H1 (cell line): ENCODE results near the gene THUMPD3. TPM values are rescaled to one million over a fixed set of nuclear protein-coding genes. Genes with fewer than 3 reads are reported as not detected.
A peak's percentile ranks its signal among the peaks of the same experiment; 100 is the strongest.

Experiments
- ASH2L ChIP-seq: fragments of 200-600, 300-600 bp; sonication (generic); IDR thresholded peaks from one replicate; pipeline ENCODE4 v1.7.1; 2017; ENCODE audit warnings: low read length
- ATF2 ChIP-seq: IDR thresholded peaks from 2 replicates; pipeline ENCODE4 v1.6.1; 2012; ENCODE audit warnings: low read length, inconsistent platforms
- BACH1 ChIP-seq: IDR thresholded peaks from 2 replicates; pipeline ENCODE4 v1.6.1; 2012; ENCODE audit warnings: low read length, improper control_type of control experiment
- CHD1 ChIP-seq: IDR thresholded peaks from 2 replicates; pipeline ENCODE4 v1.6.1; 2012; ENCODE audit warnings: low read depth, low read length, improper control_type of control experiment
- CHD2 ChIP-seq: IDR thresholded peaks from 2 replicates; pipeline ENCODE4 v1.6.1; 2012; ENCODE audit warnings: low read length, improper control_type of control experiment
- EGR1 ChIP-seq: IDR thresholded peaks from 2 replicates; pipeline ENCODE4 v1.6.1; 2011; ENCODE audit warnings: low read depth, low read length, borderline replicate concordance
- EP300 ChIP-seq, 2 experiments: IDR thresholded peaks; 1 replicate in 1 of 2; 2 replicates in 1 of 2; pipeline ENCODE4 v1.6.1; 2011 to 2012; ENCODE audit warnings: low read depth in 2 of 2, low read length in 2 of 2, mild to moderate bottlenecking in 2 of 2, borderline replicate concordance in 1 of 2, inconsistent platforms in 1 of 2, moderate library complexity in 1 of 2
- GTF2F1 ChIP-seq: IDR thresholded peaks from 2 replicates; pipeline ENCODE4 v1.6.1; 2012; ENCODE audit warnings: low read depth, low read length, improper control_type of control experiment, borderline replicate concordance
- HDAC2 ChIP-seq, 2 experiments: fragments of 300-600 bp in 1 of 2; sonication (generic) in 1 of 2; IDR thresholded peaks; 2 replicates each; pipeline ENCODE4 v1.6.1; 2011 to 2012; ENCODE audit warnings: low read depth in 2 of 2, low read length in 2 of 2, mild to moderate bottlenecking in 2 of 2, moderate library complexity in 2 of 2, borderline replicate concordance in 1 of 2, inconsistent platforms in 1 of 2
- KDM1A ChIP-seq: fragments of 200-600, 300-600 bp; sonication (generic); IDR thresholded peaks from 2 replicates; pipeline ENCODE4 v1.7.1; 2016; ENCODE audit warnings: mild to moderate bottlenecking, low read length, borderline replicate concordance
- MAX ChIP-seq: IDR thresholded peaks from 2 replicates; pipeline ENCODE4 v1.6.1; 2012; ENCODE audit warnings: inconsistent platforms
- NANOG ChIP-seq: IDR thresholded peaks from 2 replicates; pipeline ENCODE4 v1.6.1; 2011; ENCODE audit warnings: low read length, low read depth, mild to moderate bottlenecking, inconsistent platforms; ENCODE audit not compliant: insufficient read depth, poor library complexity, severe bottlenecking
- POLR2A ChIP-seq, 2 experiments: IDR thresholded peaks; 1 replicate in 1 of 2; 2 replicates in 1 of 2; pipeline ENCODE4 v1.6.1; 2011; ENCODE audit warnings: low read depth in 2 of 2, low read length in 2 of 2, mild to moderate bottlenecking in 2 of 2; ENCODE audit errors: control extremely low read depth in 1 of 2
- RAD21 ChIP-seq, 2 experiments: IDR thresholded peaks in 1 of 2; conservative IDR thresholded peaks in 1 of 2; 2 replicates each; pipeline ENCODE4 v1.6.1; 2011; ENCODE audit warnings: low read depth in 2 of 2, low read length in 2 of 2, improper control_type of control experiment in 1 of 2, inconsistent platforms in 1 of 2, mild to moderate bottlenecking in 1 of 2, moderate library complexity in 1 of 2
- RBBP5 ChIP-seq: IDR thresholded peaks from 2 replicates; pipeline ENCODE4 v1.7.1; 2012; ENCODE audit warnings: low read depth, mild to moderate bottlenecking, inconsistent platforms, low read length, moderate library complexity, borderline replicate concordance
- SIN3A ChIP-seq, 2 experiments: IDR thresholded peaks in 1 of 2; conservative IDR thresholded peaks in 1 of 2; 2 replicates each; pipeline ENCODE4 v1.6.1; 2011 to 2012; ENCODE audit warnings: low read length in 2 of 2, improper control_type of control experiment in 1 of 2, low read depth in 1 of 2, mild to moderate bottlenecking in 1 of 2
- SIX5 ChIP-seq: IDR thresholded peaks from 2 replicates; pipeline ENCODE4 v1.6.1; 2011; ENCODE audit warnings: mild to moderate bottlenecking, low read depth, low read length
- TAF1 ChIP-seq: IDR thresholded peaks from 2 replicates; pipeline ENCODE4 v1.6.1; 2011; ENCODE audit warnings: mild to moderate bottlenecking, low read depth, low read length
- TAF7 ChIP-seq: optimal IDR thresholded peaks from 2 replicates; pipeline ENCODE3; 2011; ENCODE audit warnings: low read depth, mild to moderate bottlenecking, inconsistent platforms, low read length, moderate library complexity, borderline replicate concordance
- TCF12 ChIP-seq: IDR thresholded peaks from 2 replicates; pipeline ENCODE4 v1.6.1; 2011; ENCODE audit warnings: low read depth, mild to moderate bottlenecking, low read length
- YY1 ChIP-seq: IDR thresholded peaks from 2 replicates; pipeline ENCODE4 v1.6.1; 2011; ENCODE audit warnings: low read depth, mild to moderate bottlenecking, low read length
- polyA plus RNA-seq, 7 experiments: library from polyadenylated mRNA; depleted of rRNA in 3 of 7; stranded (reverse) in 5 of 7; unstranded in 2 of 7; fragments of >200 nt in 5 of 7; fragments of 200-250 nt in 2 of 7; gene quantifications; 1 replicate in 5 of 7; 2 replicates in 1 of 7; 4 replicates in 1 of 7; pipeline versions ENCODE4 v1.2.1 to v1.2.3, GENCODE V29; 2011 to 2013; ENCODE audit warnings: missing spikeins in 2 of 7, mixed read lengths in 2 of 7
- total RNA-seq: library from RNA; stranded (reverse); fragmentation: NEBNext Ultra II Directional; extraction: Animal tissue kit (Norgen Biotek cat#: 25700); gene quantifications from 2 replicates; pipeline ENCODE4 v1.2.1, GENCODE V29; 2021

The THUMPD3 gene
- total and polyA plus RNA-seq, 2 of the 8 experiments (the other 6 are each of a cell fraction or from before 2014, with no cell fraction given) = 26.7 to 68.9 TPM

GRCh38 chr3:9351709-9352126 is 11.1 kb upstream of the THUMPD3 start (continued):
- TF ChIP-seq SIN3A (conservative IDR thresholded peaks at IDR 0.05 in 1 of 2, IDR thresholded peaks at IDR 0.05 in 1 of 2; ENCODE audit: low read depth in 1 of 2, low read length in 2 of 2) (no peak), CHD2 (peak; percentile 41; the same call in 1 of the 2 replicates), GTF2F1 (no peak), BACH1 (no peak), POLR2A (IDR thresholded peaks at IDR 0.05; ENCODE audit: control extremely low read depth in 1 of 2, low read depth in 2 of 2, low read length in 2 of 2) (peak in 1 of 2 experiments; percentile 77; a peak in 2 of 3 replicates), SIX5 (no peak), YY1 (peak; percentile 91), KDM1A (0 out of 2 replicates have a peak, but pooled peaks have one; percentile 18), RBBP5 (peak; percentile 99), EP300 (IDR thresholded peaks at IDR 0.05; ENCODE audit: borderline replicate concordance in 1 of 2, low read depth in 2 of 2, low read length in 2 of 2) (peak in 1 of 2 experiments; percentile 98; a peak in 2 of 3 replicates), NANOG (peak; percentile 21), MAX (peak; percentile 61), HDAC2 (IDR thresholded peaks at IDR 0.05; ENCODE audit: borderline replicate concordance in 1 of 2, low read depth in 2 of 2, low read length in 2 of 2) (no peak; a peak in 1 of 4 replicates), ASH2L (peak; percentile 100), CHD1 (no peak), TCF12 (peak; percentile 80; the same call in 1 of the 2 replicates), RAD21 (IDR thresholded peaks at IDR 0.05 in 1 of 2, conservative IDR thresholded peaks at IDR 0.05 in 1 of 2; ENCODE audit: low read depth in 2 of 2, low read length in 2 of 2) (no peak; a peak in 1 of 4 replicates), TAF1 (peak; percentile 64), EGR1 (0 out of 2 replicates have a peak, but pooled peaks have one; percentile 67), TAF7 (no peak), ATF2 (peak; percentile 89; the same call in 1 of the 2 replicates)
